ENCODE results near the gene TMEM74B.
"Not testable (repeated sequence)": the region's sequence is repeated elsewhere in the genome, so short reads cannot be mapped to it uniquely, and the experiment has no call there.

TMEM74B gene

GRCh38 chr20:1177680-1178079 lies 7.1 kb downstream of the TMEM74B start:
- no peak for DNase-seq

- no peak for DNase-seq
These were observed 10.0 kb downstream of the TMEM74B start for GRCh38 chr20:1174787-1175186.

- no peak for DNase-seq
These were observed 11.1 kb downstream of the TMEM74B start for GRCh38 chr20:1173698-1174097.

- no peak for DNase-seq
These were observed 13.2 kb downstream of the TMEM74B start for GRCh38 chr20:1171461-1172093.

- no peak for DNase-seq
These were observed 15.6 kb downstream of the TMEM74B start for GRCh38 chr20:1169224-1169623.

GRCh38 chr20:1166948-1167720 lies 17.6 kb downstream of the TMEM74B start:
- DNase-seq = no peak

GRCh38 chr20:1165941-1166340 lies 18.8 kb downstream of the TMEM74B start:
- DNase-seq = no peak

- DNase-seq = no peak
These were observed 19.3 kb downstream of the TMEM74B start for GRCh38 chr20:1165521-1165920.

- no peak for DNase-seq
These were observed 19.9 kb downstream of the TMEM74B start for GRCh38 chr20:1164871-1165270.

- no peak for DNase-seq
These were observed 21.1 kb downstream of the TMEM74B start for GRCh38 chr20:1163653-1164052.

- no peak for DNase-seq
These were observed 21.7 kb downstream of the TMEM74B start for GRCh38 chr20:1163105-1163504.

GRCh38 chr20:1160991-1161390 lies 23.8 kb downstream of the TMEM74B start:
- DNase-seq = no peak

- no peak for DNase-seq
These were observed 24.3 kb downstream of the TMEM74B start for GRCh38 chr20:1160496-1160895.

- no peak for DNase-seq
These were observed 29.4 kb downstream of the TMEM74B start for GRCh38 chr20:1155342-1155741.

GRCh38 chr20:1154691-1155090 lies 30.1 kb downstream of the TMEM74B start:
- no peak for DNase-seq

- no peak for DNase-seq
These were observed 30.6 kb downstream of the TMEM74B start for GRCh38 chr20:1154226-1154625.

GRCh38 chr20:1150968-1151367 lies 33.8 kb downstream of the TMEM74B start:
- DNase-seq = no peak

GRCh38 chr20:1150218-1150617 lies 34.6 kb downstream of the TMEM74B start:
- DNase-seq = no peak

- DNase-seq = not testable (repeated sequence)
These were observed 35.0 kb downstream of the TMEM74B start for GRCh38 chr20:1149812-1150211.

GRCh38 chr20:1146957-1147356 lies 37.8 kb downstream of the TMEM74B start:
- no peak for DNase-seq

- DNase-seq = no peak
These were observed 40.2 kb downstream of the TMEM74B start for GRCh38 chr20:1144401-1145172.

- DNase-seq = no peak
These were observed 47.5 kb downstream of the TMEM74B start for GRCh38 chr20:1137236-1137635.

GRCh38 chr20:1134836-1135235 lies 49.9 kb downstream of the TMEM74B start:
- no peak for DNase-seq

GRCh38 chr20:1134355-1134754 lies 50.4 kb downstream of the TMEM74B start:
- no peak for DNase-seq

All from stimulated activated naive CD4-positive, alpha-beta T cell treated with Interleukin-2 at 50 U/mL for 16 hours (primary cell).